Measurements from ENCODE around the gene CUEDC2. TPM values are rescaled to one million over a fixed set of nuclear protein-coding genes. Genes with fewer than 3 reads are reported as not detected.

CUEDC2 gene
- total RNA-seq, 1 donor from 2014 or later, result 44.8 TPM

DNA sequence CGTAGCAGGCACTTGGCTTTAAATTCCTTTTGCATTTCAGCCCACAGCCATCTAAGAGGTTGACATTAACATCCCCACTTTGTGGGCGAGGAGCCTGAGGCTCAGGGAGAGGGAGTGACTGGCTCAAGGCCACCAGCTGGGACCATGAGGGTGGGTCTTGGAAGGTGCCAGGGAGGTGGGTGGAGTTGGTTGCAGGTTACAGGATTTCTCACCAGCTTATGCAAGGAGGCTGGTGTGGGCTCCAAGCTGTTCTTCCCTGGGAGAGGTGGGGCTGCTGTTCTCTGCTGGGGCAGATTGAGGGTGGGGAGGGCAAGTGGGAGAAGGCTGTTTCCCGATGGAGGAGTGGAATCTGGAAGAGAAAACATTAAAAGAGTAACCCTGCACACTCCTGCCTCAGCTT lies 33.1 kb upstream of the CUEDC2 start:
- peaks cover 16% of the 10 kb centered on the region for H3K4me1 ChIP-seq
- ATAC-seq, result no peak

DNA sequence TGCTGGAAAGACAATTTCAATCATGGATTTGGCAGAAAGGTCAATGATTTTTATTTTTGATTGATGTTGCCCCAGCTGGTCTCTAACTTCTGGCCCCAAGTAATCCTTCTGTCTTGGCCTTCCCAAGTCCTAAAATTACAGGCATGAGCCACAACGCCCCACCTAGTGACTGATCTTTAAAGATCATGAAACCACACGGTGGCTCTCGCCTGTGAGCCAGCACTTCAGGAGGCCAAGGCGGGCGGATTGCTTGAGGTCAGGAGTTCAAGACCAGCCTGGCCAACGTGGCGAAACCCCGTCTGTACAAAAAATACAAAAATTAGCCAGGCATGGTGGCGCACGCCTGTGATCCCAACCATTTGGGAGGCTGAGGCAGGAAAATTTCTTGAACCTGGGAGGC lies 31.6 kb upstream of the CUEDC2 start:
- H3K9me3 ChIP-seq, result no peaks in the 10 kb centered on the region
- no peak overlapping the region for H3K4me3 ChIP-seq
- H3K27me3 ChIP-seq, result no peaks in the 10 kb centered on the region
- no peak overlapping the region for H3K27ac ChIP-seq
- no peaks in the 10 kb centered on the region for H3K36me3 ChIP-seq
- H3K4me1 ChIP-seq, result peaks cover 12% of the 10 kb centered on the region
- intact Hi-C loops (cut with DNase I), result no loop called here
- no peak for DNase-seq
- TF ChIP-seq, protein P1, sequence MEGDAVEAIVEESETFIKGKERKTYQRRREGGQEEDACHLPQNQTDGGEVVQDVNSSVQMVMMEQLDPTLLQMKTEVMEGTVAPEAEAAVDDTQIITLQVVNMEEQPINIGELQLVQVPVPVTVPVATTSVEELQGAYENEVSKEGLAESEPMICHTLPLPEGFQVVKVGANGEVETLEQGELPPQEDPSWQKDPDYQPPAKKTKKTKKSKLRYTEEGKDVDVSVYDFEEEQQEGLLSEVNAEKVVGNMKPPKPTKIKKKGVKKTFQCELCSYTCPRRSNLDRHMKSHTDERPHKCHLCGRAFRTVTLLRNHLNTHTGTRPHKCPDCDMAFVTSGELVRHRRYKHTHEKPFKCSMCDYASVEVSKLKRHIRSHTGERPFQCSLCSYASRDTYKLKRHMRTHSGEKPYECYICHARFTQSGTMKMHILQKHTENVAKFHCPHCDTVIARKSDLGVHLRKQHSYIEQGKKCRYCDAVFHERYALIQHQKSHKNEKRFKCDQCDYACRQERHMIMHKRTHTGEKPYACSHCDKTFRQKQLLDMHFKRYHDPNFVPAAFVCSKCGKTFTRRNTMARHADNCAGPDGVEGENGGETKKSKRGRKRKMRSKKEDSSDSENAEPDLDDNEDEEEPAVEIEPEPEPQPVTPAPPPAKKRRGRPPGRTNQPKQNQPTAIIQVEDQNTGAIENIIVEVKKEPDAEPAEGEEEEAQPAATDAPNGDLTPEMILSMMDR (IDR thresholded peaks at IDR 0.05), result no peak
- ATAC-seq, result no peak

More for the DNA sequence above, 33.1 kb upstream of the CUEDC2 start:
- TF ChIP-seq, protein P1 (IDR thresholded peaks at IDR 0.05), result no peak
- Histone ChIP-seq H3K9me3 (no peaks in the 10 kb centered on the region), H3K27ac (no peak overlapping the region), H3K36me3 (no peaks in the 10 kb centered on the region), H3K4me3 (no peak overlapping the region), H3K27me3 (no peaks in the 10 kb centered on the region)
- no peak for DNase-seq
- intact Hi-C loops (cut with DNase I), result no loop called here

DNA sequence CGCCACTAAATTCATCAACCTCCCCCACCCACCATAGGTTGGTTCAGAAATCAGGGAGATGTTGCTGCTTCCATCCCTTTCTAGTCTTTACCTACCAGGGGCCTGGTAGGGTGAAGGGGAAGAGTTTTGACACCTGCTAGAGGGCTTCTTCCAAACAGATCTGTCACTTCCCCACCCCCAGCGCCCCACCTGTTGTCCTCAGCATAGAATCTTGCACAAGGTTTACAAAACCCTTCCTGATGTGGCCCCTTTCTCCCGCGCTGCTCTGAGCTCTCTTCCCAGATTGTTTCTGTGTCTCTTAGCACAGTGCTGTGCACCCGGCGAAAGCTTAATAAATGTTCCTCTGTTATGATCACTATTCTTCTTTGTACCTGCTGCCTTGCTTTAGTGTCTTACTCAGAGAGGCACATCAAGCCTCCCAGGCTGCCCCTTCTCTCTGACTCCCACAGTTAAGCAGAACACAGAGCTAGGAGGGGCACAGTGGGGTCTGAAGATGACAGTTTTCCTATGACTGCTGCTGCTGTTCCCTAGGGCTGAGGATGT lies 30.2 kb upstream of the CUEDC2 start:
- TF ChIP-seq, protein P1 (IDR thresholded peaks at IDR 0.05), result no peak

DNA sequence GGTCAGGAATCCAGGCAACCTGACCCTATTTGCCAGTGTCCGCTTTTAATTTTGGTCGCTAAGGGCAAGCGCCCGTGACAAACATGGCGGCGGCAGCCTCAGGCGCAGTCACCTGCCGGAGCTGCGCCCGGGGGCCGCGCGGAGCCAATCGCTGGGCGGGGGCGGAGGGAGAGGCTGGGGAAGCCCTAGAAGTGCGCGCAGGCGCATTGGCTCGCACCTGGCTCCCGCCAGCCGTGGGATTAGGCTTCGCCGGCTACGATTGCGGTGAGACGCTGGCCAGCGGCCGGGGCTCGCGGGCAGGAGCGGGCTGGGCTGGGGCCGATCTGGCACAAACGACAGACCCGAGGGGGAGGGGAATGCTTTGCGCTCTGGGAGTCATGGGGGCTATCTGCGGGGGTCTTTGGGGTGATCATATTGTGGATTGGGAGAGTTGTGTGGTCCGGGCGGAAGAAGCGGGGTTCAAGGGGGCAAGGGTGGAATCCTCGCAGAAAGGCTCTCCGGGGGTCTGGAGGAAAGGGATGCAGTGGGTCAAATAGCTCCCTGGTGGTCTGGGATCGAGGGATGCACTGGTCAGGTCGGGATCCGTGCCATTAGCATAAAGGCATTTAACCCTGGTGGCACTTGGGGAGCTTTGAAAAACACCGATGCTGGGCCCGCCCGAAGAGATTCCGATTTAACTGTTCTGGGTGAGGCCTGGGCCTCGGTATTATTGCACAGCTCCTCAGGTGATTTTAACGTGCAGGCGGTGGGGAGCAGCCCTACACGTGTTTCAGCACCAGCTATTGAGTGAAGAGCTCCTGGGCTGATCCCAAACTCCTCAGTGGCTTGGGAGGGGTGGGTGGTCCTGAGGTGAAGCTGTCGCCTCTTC lies 29.0 kb upstream of the CUEDC2 start:
- peak; percentile 97 for ATAC-seq

More for the DNA sequence above, 30.2 kb upstream of the CUEDC2 start:
- H3K36me3 ChIP-seq, result no peaks in the 10 kb centered on the region
- H3K27me3 ChIP-seq, result no peaks in the 10 kb centered on the region
- H3K9me3 ChIP-seq, result no peaks in the 10 kb centered on the region
- peaks cover 12% of the 10 kb centered on the region for H3K4me1 ChIP-seq
- intact Hi-C loops (cut with DNase I), result no loop called here
- ATAC-seq, result no peak
- peak overlapping the region; percentile 28 for H3K4me3 ChIP-seq
- no peak for DNase-seq
- no peak overlapping the region for H3K27ac ChIP-seq

DNA sequence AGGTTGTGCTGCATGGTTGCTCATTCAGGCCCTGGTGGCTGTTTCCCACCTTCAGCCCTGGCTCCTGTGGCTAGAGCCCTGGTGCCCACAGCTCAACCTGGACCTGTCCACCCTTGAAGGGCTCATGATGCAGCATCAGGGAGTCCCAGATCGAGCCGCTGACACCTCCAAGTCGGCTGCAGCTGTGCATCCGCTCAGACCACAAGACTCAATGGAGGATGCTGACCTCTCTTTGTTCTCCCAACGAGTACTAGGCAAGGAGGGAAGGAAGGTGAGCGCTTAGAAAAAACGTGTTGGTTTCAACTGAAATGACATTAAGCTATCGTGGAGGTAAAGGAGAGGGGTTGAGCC lies 28.4 kb upstream of the CUEDC2 start:
- Histone ChIP-seq H3K9me3 (no peaks in the 10 kb centered on the region), H3K4me3 (peak overlapping the region; percentile 68), H3K27ac (peak overlapping the region; percentile 36), H3K36me3 (no peaks in the 10 kb centered on the region), H3K4me1 (peaks cover 19% of the 10 kb centered on the region), H3K27me3 (no peaks in the 10 kb centered on the region)
- no peak for ATAC-seq
- no peak for DNase-seq
- intact Hi-C loops (cut with DNase I), result no loop called here
- TF ChIP-seq, protein P1 (IDR thresholded peaks at IDR 0.05), result no peak

More for the DNA sequence above, 29.0 kb upstream of the CUEDC2 start:
- DNase-seq, result peak; percentile 98
- H3K36me3 ChIP-seq, result no peaks in the 10 kb centered on the region
- H3K9me3 ChIP-seq, result no peaks in the 10 kb centered on the region
- H3K27ac ChIP-seq, result peak overlapping the region; percentile 36
- intact Hi-C loops (cut with DNase I), result no loop called here
- TF ChIP-seq, protein P1 (IDR thresholded peaks at IDR 0.05), result no peak
- peak overlapping the region; percentile 68 for H3K4me3 ChIP-seq
- no peaks in the 10 kb centered on the region for H3K27me3 ChIP-seq
- peaks cover 14% of the 10 kb centered on the region for H3K4me1 ChIP-seq

Data from upper lobe of right lung (tissue), 1 donor.